HFFc6 (cell line): ENCODE data around the gene GYPC. TPM values are rescaled to one million over a fixed set of nuclear protein-coding genes. Genes with fewer than 3 reads are reported as not detected.
"Not testable (repeated sequence)": the region's sequence is repeated elsewhere in the genome, so short reads cannot be mapped to it uniquely, and the experiment has no call there.

Experiments
- DNase-seq: peaks from one replicate; pipeline ENCODE4 v3.0.0-alpha.2; 2018
- H3K27ac Mint-ChIP-seq: 2 replicates; pipeline ENCODE4 v1.8.0; 2020; ENCODE audit warnings: mild to moderate bottlenecking, mixed read lengths
- H3K27me3 Mint-ChIP-seq: 2 replicates; pipeline ENCODE4 v1.8.0; 2021; ENCODE audit warnings: mild to moderate bottlenecking, moderate library complexity, mixed read lengths; ENCODE audit not compliant: insufficient read depth
- H3K36me3 Mint-ChIP-seq: 2 replicates; pipeline ENCODE4 v1.8.0; 2021; ENCODE audit warnings: low read depth, mixed read lengths
- H3K4me1 Mint-ChIP-seq: 2 replicates; pipeline ENCODE4 v1.8.0; 2020; ENCODE audit warnings: low read depth, mixed read lengths
- H3K4me3 Mint-ChIP-seq: 2 replicates; pipeline ENCODE4 v1.8.0; 2020; ENCODE audit warnings: mild to moderate bottlenecking, moderate library complexity, mixed read lengths
- H3K9me3 Mint-ChIP-seq: 2 replicates; pipeline ENCODE4 v1.8.0; 2020; ENCODE audit warnings: mild to moderate bottlenecking, mixed read lengths
- CTCF ChIP-seq: fragments of 200-600 bp; sonication (generic); IDR thresholded peaks from 2 replicates; pipeline ENCODE4 v1.5.0; 2021; ENCODE audit warnings: antibody characterized with exemption, mild to moderate bottlenecking
- total RNA-seq, 6 experiments: library from RNA; stranded (reverse); fragmentation: NEBNext Ultra II Directional; extraction: Animal tissue kit (Norgen Biotek cat#: 25700); gene quantifications; 2 replicates in 1 of 6; 3 replicates in 5 of 6; pipeline ENCODE4 v1.2.3, GENCODE V29; 2021

Gene GYPC
- total RNA-seq, 6 experiments from 2014 or later = 19.4 to 29.6 (median 21.3) TPM

GRCh38 chr2:126639276-126639675 is 16.7 kb upstream of the GYPC start:
- Mint-ChIP-seq H3K36me3 (no peaks in the 10 kb centered on the region), H3K27ac (no peak overlapping the region), H3K4me3 (no peak overlapping the region), H3K9me3 (no peaks in the 10 kb centered on the region), H3K4me1 (no peaks in the 10 kb centered on the region), H3K27me3 (peaks cover 21% of the 10 kb centered on the region)
- no peak for DNase-seq
- no peak for TF ChIP-seq CTCF

GRCh38 chr2:126641294-126641693 is 14.7 kb upstream of the GYPC start:
- not testable (repeated sequence) for H3K4me3 Mint-ChIP-seq, H3K27ac Mint-ChIP-seq, H3K4me1 Mint-ChIP-seq, H3K9me3 Mint-ChIP-seq, DNase-seq, H3K36me3 Mint-ChIP-seq
- H3K27me3 Mint-ChIP-seq = peaks cover 28% of the 10 kb centered on the region

- DNase-seq = no peak
- Mint-ChIP-seq H3K9me3 (no peaks in the 10 kb centered on the region), H3K27me3 (peaks cover 28% of the 10 kb centered on the region), H3K36me3 (no peaks in the 10 kb centered on the region), H3K4me3 (no peak overlapping the region), H3K4me1 (no peaks in the 10 kb centered on the region), H3K27ac (no peak overlapping the region)
- TF ChIP-seq CTCF = no peak
These were observed 13.9 kb upstream of the GYPC start for GRCh38 chr2:126642031-126642430.

- no peaks in the 10 kb centered on the region for H3K9me3 Mint-ChIP-seq
- no peaks in the 10 kb centered on the region for H3K36me3 Mint-ChIP-seq
- H3K4me1 Mint-ChIP-seq = no peaks in the 10 kb centered on the region
- no peak overlapping the region for H3K27ac Mint-ChIP-seq
- H3K27me3 Mint-ChIP-seq = peaks cover 20% of the 10 kb centered on the region
- TF ChIP-seq CTCF = no peak
- H3K4me3 Mint-ChIP-seq = no peak overlapping the region
- no peak for DNase-seq
These were observed 12.5 kb upstream of the GYPC start for GRCh38 chr2:126643431-126643830.

GRCh38 chr2:126643972-126644371 is 12.0 kb upstream of the GYPC start:
- Mint-ChIP-seq H3K9me3 (no peaks in the 10 kb centered on the region), H3K4me3 (no peak overlapping the region), H3K27ac (no peak overlapping the region), H3K4me1 (no peaks in the 10 kb centered on the region), H3K36me3 (no peaks in the 10 kb centered on the region), H3K27me3 (peaks cover 15% of the 10 kb centered on the region)
- no peak for TF ChIP-seq CTCF
- no peak for DNase-seq

GRCh38 chr2:126644630-126645191 is 11.2 kb upstream of the GYPC start:
- no peak for DNase-seq
- H3K27me3 Mint-ChIP-seq = peaks cover 14% of the 10 kb centered on the region

More at GRCh38 chr2:126644630-126645191, 11.2 kb upstream of the GYPC start:
- H3K4me3 Mint-ChIP-seq = no peak overlapping the region
- no peaks in the 10 kb centered on the region for H3K36me3 Mint-ChIP-seq
- no peak overlapping the region for H3K27ac Mint-ChIP-seq
- no peaks in the 10 kb centered on the region for H3K4me1 Mint-ChIP-seq
- no peaks in the 10 kb centered on the region for H3K9me3 Mint-ChIP-seq
- no peak for TF ChIP-seq CTCF
